ENCODE results near the gene TMEM198.

DNA sequence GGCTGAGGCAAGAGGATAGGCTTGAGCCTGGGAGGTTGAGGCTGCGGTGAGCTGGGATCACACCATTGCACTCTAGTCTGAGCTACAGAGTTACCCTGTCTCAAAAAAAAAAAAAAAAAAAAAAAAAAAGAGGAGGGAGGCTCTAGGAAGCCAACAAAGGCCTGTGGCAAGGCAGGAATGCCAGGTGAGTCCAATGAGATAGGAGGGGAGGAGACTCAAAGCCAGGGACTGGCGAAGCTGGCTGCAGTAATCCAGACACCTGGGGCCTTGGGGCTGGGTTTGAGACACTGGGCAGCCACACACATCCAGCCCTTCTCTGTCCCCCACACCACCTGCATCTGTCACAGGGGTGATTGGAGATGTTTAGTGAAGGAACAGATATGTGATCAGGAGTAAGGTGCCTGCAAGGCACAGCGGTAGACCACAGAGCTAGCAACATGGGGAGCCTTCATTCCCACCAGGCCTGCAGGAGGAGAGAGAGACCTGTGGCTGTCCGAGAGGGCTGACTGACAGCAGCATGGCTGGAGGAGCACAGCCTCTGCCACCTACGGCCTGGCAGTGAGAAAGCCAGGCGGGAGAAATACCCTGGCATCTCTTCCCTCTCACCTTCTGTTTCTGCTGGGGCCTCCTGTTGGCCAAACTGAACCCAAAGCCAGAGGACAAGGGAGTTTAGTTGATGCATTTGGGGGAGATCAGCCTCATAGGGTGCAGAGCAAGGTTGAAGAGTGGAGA, 9.7 kb upstream of the TMEM198 start:
- TF ChIP-seq, protein P1, sequence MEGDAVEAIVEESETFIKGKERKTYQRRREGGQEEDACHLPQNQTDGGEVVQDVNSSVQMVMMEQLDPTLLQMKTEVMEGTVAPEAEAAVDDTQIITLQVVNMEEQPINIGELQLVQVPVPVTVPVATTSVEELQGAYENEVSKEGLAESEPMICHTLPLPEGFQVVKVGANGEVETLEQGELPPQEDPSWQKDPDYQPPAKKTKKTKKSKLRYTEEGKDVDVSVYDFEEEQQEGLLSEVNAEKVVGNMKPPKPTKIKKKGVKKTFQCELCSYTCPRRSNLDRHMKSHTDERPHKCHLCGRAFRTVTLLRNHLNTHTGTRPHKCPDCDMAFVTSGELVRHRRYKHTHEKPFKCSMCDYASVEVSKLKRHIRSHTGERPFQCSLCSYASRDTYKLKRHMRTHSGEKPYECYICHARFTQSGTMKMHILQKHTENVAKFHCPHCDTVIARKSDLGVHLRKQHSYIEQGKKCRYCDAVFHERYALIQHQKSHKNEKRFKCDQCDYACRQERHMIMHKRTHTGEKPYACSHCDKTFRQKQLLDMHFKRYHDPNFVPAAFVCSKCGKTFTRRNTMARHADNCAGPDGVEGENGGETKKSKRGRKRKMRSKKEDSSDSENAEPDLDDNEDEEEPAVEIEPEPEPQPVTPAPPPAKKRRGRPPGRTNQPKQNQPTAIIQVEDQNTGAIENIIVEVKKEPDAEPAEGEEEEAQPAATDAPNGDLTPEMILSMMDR (conservative IDR thresholded peaks at IDR 0.05; ENCODE audit: low read length): no peak
- TF ChIP-seq EZH2phosphoT487 (IDR thresholded peaks at IDR 0.05; ENCODE audit: borderline replicate concordance, low read depth, low read length): no peak
